GM13976 (cell line): ENCODE data around the gene ICAM2.

Source experiments
- DNase-seq: peaks from one replicate; pipeline ENCODE4 v3.0.0; 2012; ENCODE audit warnings: low spot score
- in situ Hi-C: fragments of 300-500 bp; cut with MboI; formaldehyde crosslinking; loops from one replicate; pipeline ENCODE4 v1.12.0; 2022; ENCODE audit warnings: low sequenced_read_pairs, mixed read lengths, inconsistent platforms; ENCODE audit not compliant: unreplicated experiment
- TF ChIP-seq, protein P1 (sequence below): IDR thresholded peaks from 2 replicates; pipeline ENCODE4 v1.5.1; 2012; ENCODE audit warnings: borderline replicate concordance, mild to moderate bottlenecking; ENCODE audit not compliant: insufficient read depth; ENCODE audit errors: extremely low read depth, missing control alignments, control extremely low read depth

ICAM2 gene

DNA sequence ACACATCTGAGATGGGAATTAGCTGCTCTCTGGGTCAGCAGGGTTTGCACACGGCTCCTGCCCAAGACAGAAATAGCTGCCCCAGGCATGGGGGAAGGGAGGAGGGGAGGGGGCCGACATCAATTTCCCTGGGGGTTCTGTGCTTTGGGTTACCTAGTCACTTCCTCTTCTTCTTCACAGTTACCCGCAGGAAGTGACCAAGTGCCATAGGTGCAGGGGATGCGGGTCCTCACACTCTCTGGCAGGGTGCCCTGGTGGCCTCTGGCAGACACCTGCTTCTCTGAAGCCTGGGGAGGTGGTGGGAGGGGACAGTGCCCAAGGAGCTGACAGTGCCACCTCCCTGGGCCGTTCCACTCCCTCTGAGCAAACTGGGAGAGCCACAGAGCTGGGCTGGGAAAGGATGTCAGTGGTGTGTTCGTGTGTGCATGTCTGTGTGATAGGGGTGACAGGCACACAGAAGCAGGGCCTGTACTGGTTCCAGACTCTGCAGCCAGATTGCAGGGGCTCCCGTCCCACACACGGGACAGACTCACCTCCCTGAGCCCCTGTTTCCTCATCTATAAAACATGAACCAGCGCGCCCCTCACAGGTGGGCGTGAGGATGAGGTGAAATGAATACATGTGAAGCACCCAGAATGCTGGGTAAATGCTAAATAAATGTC is 65.9 kb downstream of the ICAM2 start:
- DNase-seq, result no peak
- TF ChIP-seq, protein P1, sequence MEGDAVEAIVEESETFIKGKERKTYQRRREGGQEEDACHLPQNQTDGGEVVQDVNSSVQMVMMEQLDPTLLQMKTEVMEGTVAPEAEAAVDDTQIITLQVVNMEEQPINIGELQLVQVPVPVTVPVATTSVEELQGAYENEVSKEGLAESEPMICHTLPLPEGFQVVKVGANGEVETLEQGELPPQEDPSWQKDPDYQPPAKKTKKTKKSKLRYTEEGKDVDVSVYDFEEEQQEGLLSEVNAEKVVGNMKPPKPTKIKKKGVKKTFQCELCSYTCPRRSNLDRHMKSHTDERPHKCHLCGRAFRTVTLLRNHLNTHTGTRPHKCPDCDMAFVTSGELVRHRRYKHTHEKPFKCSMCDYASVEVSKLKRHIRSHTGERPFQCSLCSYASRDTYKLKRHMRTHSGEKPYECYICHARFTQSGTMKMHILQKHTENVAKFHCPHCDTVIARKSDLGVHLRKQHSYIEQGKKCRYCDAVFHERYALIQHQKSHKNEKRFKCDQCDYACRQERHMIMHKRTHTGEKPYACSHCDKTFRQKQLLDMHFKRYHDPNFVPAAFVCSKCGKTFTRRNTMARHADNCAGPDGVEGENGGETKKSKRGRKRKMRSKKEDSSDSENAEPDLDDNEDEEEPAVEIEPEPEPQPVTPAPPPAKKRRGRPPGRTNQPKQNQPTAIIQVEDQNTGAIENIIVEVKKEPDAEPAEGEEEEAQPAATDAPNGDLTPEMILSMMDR, result no peak
- in situ Hi-C loops, result no loop called here
